HCT116 (cell line): ENCODE data around the gene CAGE1. TPM values are rescaled to one million over a fixed set of nuclear protein-coding genes. Genes with fewer than 3 reads are reported as not detected.

ENCODE experiments used
- ATAC-seq: fragments of 200-7000 bp; cut with Tn5 transposase; 2 replicates; pipeline ENCODE4 v1.9.1; 2020; ENCODE audit warnings: mild to moderate bottlenecking, moderate library complexity
- BruUV-seq: library from RNA; stranded (reverse); fragments of 400-500 nt; replicated peaks from 2 replicates; lab custom pipeline; 2021; lab: Mats Ljungman, UMichigan
- CTCF ChIA-PET: fragments of 300-600 bp; sonication (Branson Sonifier 250); formaldehyde crosslinking; loops from one replicate; lab custom pipeline; 2021; ENCODE audit warnings: antibody characterized with exemption; lab: Charles Lee
- POLR2A ChIA-PET: fragments of 300-600, 350-600 bp; sonication (Branson Sonifier 250); formaldehyde crosslinking; loops from one replicate; lab custom pipeline; 2021; ENCODE audit warnings: antibody characterized with exemption; lab: Charles Lee
- RAD21 ChIA-PET, 2 experiments: fragments of 300-600 bp; sonication (Branson Sonifier 250); formaldehyde crosslinking; loops; one replicate each; lab custom pipeline; 2023; ENCODE audit warnings: low total read pairs in 2 of 2; ENCODE audit not compliant: uncharacterized antibody in 2 of 2, unreplicated experiment in 2 of 2, low non-redundant PET in 1 of 2; lab: Charles Lee
- DNase-seq: peaks from one replicate; pipeline ENCODE4 v3.0.0-alpha.2; 2010; ENCODE audit warnings: low read depth, low spot score
- H2AFZ ChIP-seq: fragments of 200-600 bp; shearing (Covaris generic), sonication (generic); 2 replicates; pipeline ENCODE4 v1.6.1; 2017; ENCODE audit warnings: low read depth, mixed run types, mixed read lengths, antibody characterized with exemption, low read length; ENCODE audit not compliant: poor library complexity, severe bottlenecking
- H3K27ac ChIP-seq: 2 replicates; pipeline ENCODE4 v1.5.1; 2012; ENCODE audit warnings: low read depth, low read length
- H3K27me3 ChIP-seq: fragments of 200-600 bp; sonication (generic); 2 replicates; pipeline ENCODE4 v1.6.1; 2016; ENCODE audit warnings: mixed run types, low read length, mixed read lengths; ENCODE audit not compliant: insufficient read depth
- H3K36me3 ChIP-seq, 2 experiments: fragments of 200-500 bp in 1 of 2; fragments of 200-600 bp in 1 of 2; sonication (Bioruptor generic) in 1 of 2; sonication (generic) in 1 of 2; 2 replicates each; pipeline versions ENCODE4 v1.5.1 to v1.6.1; 2014 to 2016; ENCODE audit warnings: low read length in 2 of 2, inconsistent platforms in 1 of 2, mixed read lengths in 1 of 2, mixed run types in 1 of 2; ENCODE audit not compliant: insufficient read depth in 2 of 2, control insufficient read depth in 1 of 2
- H3K4me1 ChIP-seq, 2 experiments: fragments of 200-600 bp in 1 of 2; sonication (generic) in 1 of 2; 2 replicates each; pipeline versions ENCODE4 v1.5.1 to v1.6.1; 2012 to 2017; ENCODE audit warnings: low read length in 2 of 2, inconsistent platforms in 1 of 2, mild to moderate bottlenecking in 1 of 2, mixed read lengths in 1 of 2, mixed run types in 1 of 2, moderate library complexity in 1 of 2; ENCODE audit not compliant: insufficient read depth in 2 of 2, control insufficient read depth in 1 of 2
- H3K4me2 ChIP-seq: fragments of 200-600 bp; sonication (generic); 2 replicates; pipeline ENCODE4 v1.6.1; 2017; ENCODE audit warnings: mixed run types, low read length, mixed read lengths
- H3K4me3 ChIP-seq, 2 experiments: fragments of 200-600 bp in 1 of 2; sonication (generic) in 1 of 2; replicated peaks in 1 of 2; 2 replicates each; pipeline ENCODE4 v1.5.1; 2011 to 2016; ENCODE audit warnings: low read length in 2 of 2, control low read depth in 1 of 2, low read depth in 1 of 2, mild to moderate bottlenecking in 1 of 2, mixed read lengths in 1 of 2, mixed run types in 1 of 2
- H3K79me2 ChIP-seq: fragments of 200-600 bp; sonication (generic); 2 replicates; pipeline ENCODE4 v1.6.1; 2017; ENCODE audit warnings: mild to moderate bottlenecking, mixed run types, low read length, moderate library complexity, mixed read lengths; ENCODE audit not compliant: insufficient read depth
- H3K9ac ChIP-seq: fragments of 200-600 bp; sonication (generic); 2 replicates; pipeline ENCODE4 v1.6.1; 2016; ENCODE audit warnings: low read length, mixed read lengths
- H3K9me2 ChIP-seq: fragments of 200-600 bp; sonication (generic), shearing (Covaris generic); 2 replicates; pipeline ENCODE4 v1.6.1; 2017; ENCODE audit warnings: mixed run types, mild to moderate bottlenecking, moderate library complexity; ENCODE audit not compliant: insufficient read depth
- H3K9me3 ChIP-seq, 2 experiments: fragments of 200-500 bp in 1 of 2; fragments of 200-600 bp in 1 of 2; sonication (Bioruptor generic) in 1 of 2; sonication (generic) in 1 of 2; 2 replicates each; pipeline ENCODE4 v1.6.1; 2014 to 2017; ENCODE audit warnings: low read length in 2 of 2, mixed read lengths in 2 of 2, inconsistent platforms in 1 of 2, low read depth in 1 of 2, mild to moderate bottlenecking in 1 of 2, mixed run types in 1 of 2, moderate library complexity in 1 of 2; ENCODE audit not compliant: control insufficient read depth in 1 of 2, insufficient read depth in 1 of 2
- H4K20me1 ChIP-seq: fragments of 200-600 bp; sonication (generic), shearing (Covaris generic); 2 replicates; pipeline ENCODE4 v1.6.1; 2017; ENCODE audit warnings: mixed run types, mild to moderate bottlenecking, moderate library complexity; ENCODE audit not compliant: insufficient read depth
- CBX3 ChIP-seq: IDR thresholded peaks from 2 replicates; pipeline ENCODE4 v1.6.1; 2012; ENCODE audit warnings: low read depth
- CEBPB ChIP-seq: IDR thresholded peaks from 2 replicates; pipeline ENCODE4 v1.6.1; 2012; ENCODE audit warnings: low read depth
- CTCF ChIP-seq, 3 experiments: fragments of 200-600 bp in 1 of 3; sonication (generic) in 1 of 3; IDR thresholded peaks in 2 of 3; conservative IDR thresholded peaks in 1 of 3; 2 replicates each; pipeline ENCODE4 v1.5.1; 2012 to 2017; ENCODE audit warnings: low read depth in 2 of 3, low read length in 2 of 3, antibody characterized with exemption in 1 of 3, borderline replicate concordance in 1 of 3, control low read depth in 1 of 3, mild to moderate bottlenecking in 1 of 3, mixed read lengths in 1 of 3, mixed run types in 1 of 3, moderate library complexity in 1 of 3; ENCODE audit not compliant: insufficient read depth in 1 of 3
- EGR1 ChIP-seq: IDR thresholded peaks from 2 replicates; pipeline ENCODE4 v1.6.1; 2012; ENCODE audit warnings: low read depth
- EZH2 ChIP-seq: fragments of 200-600 bp; sonication (generic); IDR thresholded peaks from 2 replicates; pipeline ENCODE4 v1.6.1; 2017; ENCODE audit warnings: antibody characterized with exemption, mixed run types
- EZH2phosphoT487 ChIP-seq: fragments of 200-600 bp; IDR thresholded peaks from 2 replicates; pipeline ENCODE4 v1.6.1; 2018; ENCODE audit warnings: antibody characterized with exemption, borderline replicate concordance
- FOSL1 ChIP-seq: IDR thresholded peaks from 2 replicates; pipeline ENCODE4 v1.6.1; 2012; ENCODE audit warnings: low read depth
- JUND ChIP-seq: IDR thresholded peaks from 2 replicates; pipeline ENCODE4 v1.6.1; 2012
- POLR2AphosphoS5 ChIP-seq: IDR thresholded peaks from 2 replicates; pipeline ENCODE4 v1.6.1; 2011; ENCODE audit warnings: mild to moderate bottlenecking, low read depth, low read length, moderate library complexity
- SIN3A ChIP-seq: IDR thresholded peaks from 2 replicates; pipeline ENCODE4 v1.6.1; 2012; ENCODE audit warnings: low read depth
- SP1 ChIP-seq: IDR thresholded peaks from 2 replicates; pipeline ENCODE4 v1.6.1; 2012; ENCODE audit warnings: low read depth
- SRF ChIP-seq: IDR thresholded peaks from 2 replicates; pipeline ENCODE4 v1.6.1; 2012; ENCODE audit warnings: low read depth
- ZFX ChIP-seq: fragments of 450-650 bp; IDR thresholded peaks from 2 replicates; pipeline ENCODE4 v1.6.1; 2017
- ZNF274 ChIP-seq: fragments of 200-500 bp; sonication (Bioruptor generic); IDR thresholded peaks from 2 replicates; pipeline ENCODE4 v1.6.1; 2014; ENCODE audit warnings: mild to moderate bottlenecking, low read depth, low read length, inconsistent platforms
- intact Hi-C: fragments of 100-400 bp; cut with micrococcal nuclease; formaldehyde crosslinking; loops from 2 replicates; pipeline ENCODE4 v1.10.0; 2022
- total RNA-seq: library from RNA; stranded (reverse); gene quantifications from one replicate; pipeline ENCODE4 v1.2.1, GENCODE V29; 2021; ENCODE audit not compliant: unreplicated experiment
- TF ChIP-seq, protein P1 (sequence below): IDR thresholded peaks from 2 replicates; pipeline ENCODE4 v1.6.1; 2012

CAGE1 gene
- total RNA-seq, 1 experiment from 2014 or later = 0.20 TPM

GRCh38 chr6:7417684-7418083 is 28.1 kb upstream of the CAGE1 start:
- no peaks in the 10 kb centered on the region for H4K20me1 ChIP-seq
- H3K79me2 ChIP-seq = no peaks in the 10 kb centered on the region
- no peaks in the 10 kb centered on the region for H3K9me3 ChIP-seq
- ChIA-PET RAD21 (no interaction called here), POLR2A (no interaction called here), CTCF (no interaction called here)
- H3K27me3 ChIP-seq = no peaks in the 10 kb centered on the region
- no TSS peak for BruUV-seq
- ATAC-seq (no peak), DNase-seq (no peak)
- no peak overlapping the region for H2AFZ ChIP-seq
- no peak overlapping the region for H3K9ac ChIP-seq
- intact Hi-C loops = no loop called here
- H3K9me2 ChIP-seq = no peaks in the 10 kb centered on the region
- no peak overlapping the region for H3K27ac ChIP-seq
- H3K4me1 ChIP-seq = no peaks in the 10 kb centered on the region
- peaks cover 25 to 31% of the 10 kb centered on the region in 2 experiments for H3K36me3 ChIP-seq
- TF ChIP-seq JUND (no peak), SP1 (no peak), CTCF (IDR thresholded peaks at IDR 0.05 in 2 of 3, conservative IDR thresholded peaks at IDR 0.05 in 1 of 3; ENCODE audit: borderline replicate concordance in 1 of 3, insufficient read depth in 1 of 3, low read depth in 2 of 3, low read length in 2 of 3) (no peak), CEBPB (no peak), POLR2AphosphoS5 (no peak), FOSL1 (no peak), EZH2phosphoT487 (no peak), SRF (no peak), CBX3 (no peak), EZH2 (no peak), ZNF274 (no peak), SIN3A (no peak), ZFX (no peak), EGR1 (no peak)
- TF ChIP-seq, protein P1, sequence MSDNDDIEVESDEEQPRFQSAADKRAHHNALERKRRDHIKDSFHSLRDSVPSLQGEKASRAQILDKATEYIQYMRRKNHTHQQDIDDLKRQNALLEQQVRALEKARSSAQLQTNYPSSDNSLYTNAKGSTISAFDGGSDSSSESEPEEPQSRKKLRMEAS = no peak
- H3K4me2 ChIP-seq = no peak overlapping the region
- no peak overlapping the region for H3K4me3 ChIP-seq
